ENCODE measurements around the gene SARM1. TPM values are rescaled to one million over a fixed set of nuclear protein-coding genes. Genes with fewer than 3 reads are reported as not detected.

Gene SARM1
- total and polyA plus RNA-seq, 2 of the 8 experiments (the other 6 are each of a cell fraction or from before 2014, with no cell fraction given): 5.8 to 9.2 TPM

DNA sequence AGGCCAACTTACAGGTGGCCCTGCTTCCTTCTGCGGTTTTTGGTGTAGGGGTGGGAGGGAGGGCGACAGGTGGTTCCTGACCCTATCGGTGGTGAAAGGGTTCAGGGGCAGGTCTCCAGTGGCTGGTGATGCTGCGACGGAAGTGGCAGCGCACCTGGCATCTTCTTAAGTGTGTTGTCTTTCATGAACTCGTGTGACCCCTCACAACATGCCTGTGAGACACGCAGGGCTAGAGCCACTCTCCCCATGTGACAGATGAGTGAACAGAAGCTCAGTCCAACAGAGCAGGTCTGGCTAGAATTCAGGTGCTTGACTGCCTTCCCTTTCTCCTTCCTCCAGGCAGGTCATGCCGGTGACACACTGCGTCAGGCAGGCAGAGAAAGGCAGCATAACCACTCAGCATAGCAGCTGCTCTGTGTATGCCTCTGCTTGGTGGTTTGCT is 28.0 kb upstream of the SARM1 start:
- no peak overlapping the region for H3K4ac ChIP-seq (replicated peaks; ENCODE audit: insufficient read length, low read depth, low read length)
- H3K9ac ChIP-seq (replicated peaks in 1 of 4; ENCODE audit: extremely low read depth in 1 of 4, low read depth in 3 of 4, low read length in 3 of 4): no peak overlapping the region
- H2BK5ac ChIP-seq (ENCODE audit: low read depth, low read length): no peak overlapping the region; the same call in 1 of the 2 replicates
- no peaks in the 10 kb centered on the region for H3K9me3 ChIP-seq (ENCODE audit: insufficient read depth in 2 of 2, low read depth in 1 of 2, low read length in 1 of 2)
- CTCF ChIA-PET (ENCODE audit: partially characterized antibody): interaction anchor here (0.7 to 1.0 kb wide), 3 partner anchors 25 to 110 kb away, joined by 3 read pairs; no protein-coding TSS in a partner anchor
- H3K36me3 ChIP-seq (ENCODE audit: control insufficient read depth in 2 of 4, insufficient read depth in 4 of 4, low read length in 3 of 4): peaks cover 13 to 40% (median 31%) of the 10 kb centered on the region in 4 experiments
- H3K23ac ChIP-seq (ENCODE audit: insufficient read length): no peak overlapping the region
- H2BK15ac ChIP-seq (ENCODE audit: low read length): no peak overlapping the region
- H3K4me2 ChIP-seq (ENCODE audit: insufficient read depth in 1 of 2, low read depth in 2 of 2, low read length in 2 of 2): no peak overlapping the region
- H3K4me3 ChIP-seq (ENCODE audit: extremely low read depth in 1 of 4, insufficient read depth in 2 of 4, low read depth in 3 of 4, low read length in 4 of 4): no peak overlapping the region
- H3K23me2 ChIP-seq (ENCODE audit: low read depth, low read length): no peaks in the 10 kb centered on the region
- H4K91ac ChIP-seq (replicated peaks; ENCODE audit: insufficient read length, low read length): no peak overlapping the region
- H3K18ac ChIP-seq (ENCODE audit: extremely low read depth, low read length): no peak overlapping the region
- H4K8ac ChIP-seq (ENCODE audit: extremely low read depth, insufficient read depth, low read length): no peak overlapping the region
- no peak overlapping the region for H4K5ac ChIP-seq (ENCODE audit: insufficient read length, low read depth, low read length)
- POLR2A ChIA-PET (ENCODE audit: partially characterized antibody): interaction anchor here (0.6 to 9.7 kb wide), 6 partner anchors 8 to 128 kb away, joined by 3 to 92 read pairs (median 4); partner anchors contain the start of genes IFT20, POLDIP2 and TNFAIP1
- no peak overlapping the region for H3K56ac ChIP-seq (replicated peaks; ENCODE audit: insufficient read length, low read depth, low read length)
- peaks cover 0 to 4% (median 0%) of the 10 kb centered on the region in 4 experiments; a peak in 3 of 7 replicates for H3K4me1 ChIP-seq (replicated peaks in 1 of 4; ENCODE audit: control insufficient read depth in 3 of 4, insufficient read depth in 4 of 4, low read length in 3 of 4)
- no peak overlapping the region for H3K27ac ChIP-seq (ENCODE audit: low read depth, low read length)
- no peak overlapping the region for H3K14ac ChIP-seq (ENCODE audit: insufficient read length)
- H2BK20ac ChIP-seq (ENCODE audit: low read length): no peak overlapping the region
- H2BK12ac ChIP-seq (ENCODE audit: low read depth, low read length): no peak overlapping the region
- peaks cover 11 to 14% of the 10 kb centered on the region in 2 experiments for H4K20me1 ChIP-seq (replicated peaks in 1 of 2; ENCODE audit: control insufficient read depth in 1 of 2, insufficient read depth in 2 of 2, low read length in 2 of 2)
- H3K79me1 ChIP-seq (ENCODE audit: low read depth, low read length): peaks cover 5% of the 10 kb centered on the region; the same call in 1 of the 2 replicates
- H2BK120ac ChIP-seq (replicated peaks; ENCODE audit: low read depth, low read length): no peak overlapping the region
- DNase-seq (ENCODE audit: low read depth in 1 of 2, low spot score in 2 of 2) (no peak), FAIRE-seq (no peak)
- H2AFZ ChIP-seq (ENCODE audit: low read length): no peak overlapping the region
- 94% methylated on average over 7 of the region's 10 CpGs; no CpG with 5 or more reads in 1 of the 2 experiments for WGBS, 2 experiments (ENCODE audit: extremely low coverage in 1 of 2, insufficient coverage in 1 of 2, insufficient read length in 1 of 2, insufficient replicate concordance in 2 of 2, low coverage in 1 of 2, low lambda C conversion rate in 2 of 2, missing lambda C conversion rate in 1 of 2)
- no peak overlapping the region for H2AK5ac ChIP-seq (ENCODE audit: low read depth, low read length)
- no peaks in the 10 kb centered on the region for H3K27me3 ChIP-seq (replicated peaks in 1 of 4; ENCODE audit: control insufficient read depth in 3 of 4, extremely low read depth in 1 of 4, insufficient read depth in 3 of 4, low read length in 3 of 4)
- no peaks in the 10 kb centered on the region; a peak in 1 of 4 replicates for H3K79me2 ChIP-seq (ENCODE audit: control insufficient read depth in 1 of 2, insufficient read depth in 2 of 2, low read length in 2 of 2)
- TF ChIP-seq FOSL1 (IDR thresholded peaks at IDR 0.05; ENCODE audit: insufficient read depth, low read depth, low read length) (no peak), RXRA (IDR thresholded peaks at IDR 0.05; ENCODE audit: insufficient read depth, low read depth, low read length) (no peak), NRF1 (IDR thresholded peaks at IDR 0.05; ENCODE audit: low read depth, low read length) (no peak), POLR2A (IDR thresholded peaks at IDR 0.05; ENCODE audit: control extremely low read depth in 1 of 2, low read depth in 2 of 2, low read length in 2 of 2) (no peak; a peak in 1 of 3 replicates), SRF (IDR thresholded peaks at IDR 0.05; ENCODE audit: low read depth, low read length) (no peak), CBX8 (IDR thresholded peaks at IDR 0.05; ENCODE audit: borderline replicate concordance, low read depth, low read length) (no peak), BRCA1 (IDR thresholded peaks at IDR 0.05; ENCODE audit: low read depth, low read length) (no peak)
- TF ChIP-seq, protein P1, sequence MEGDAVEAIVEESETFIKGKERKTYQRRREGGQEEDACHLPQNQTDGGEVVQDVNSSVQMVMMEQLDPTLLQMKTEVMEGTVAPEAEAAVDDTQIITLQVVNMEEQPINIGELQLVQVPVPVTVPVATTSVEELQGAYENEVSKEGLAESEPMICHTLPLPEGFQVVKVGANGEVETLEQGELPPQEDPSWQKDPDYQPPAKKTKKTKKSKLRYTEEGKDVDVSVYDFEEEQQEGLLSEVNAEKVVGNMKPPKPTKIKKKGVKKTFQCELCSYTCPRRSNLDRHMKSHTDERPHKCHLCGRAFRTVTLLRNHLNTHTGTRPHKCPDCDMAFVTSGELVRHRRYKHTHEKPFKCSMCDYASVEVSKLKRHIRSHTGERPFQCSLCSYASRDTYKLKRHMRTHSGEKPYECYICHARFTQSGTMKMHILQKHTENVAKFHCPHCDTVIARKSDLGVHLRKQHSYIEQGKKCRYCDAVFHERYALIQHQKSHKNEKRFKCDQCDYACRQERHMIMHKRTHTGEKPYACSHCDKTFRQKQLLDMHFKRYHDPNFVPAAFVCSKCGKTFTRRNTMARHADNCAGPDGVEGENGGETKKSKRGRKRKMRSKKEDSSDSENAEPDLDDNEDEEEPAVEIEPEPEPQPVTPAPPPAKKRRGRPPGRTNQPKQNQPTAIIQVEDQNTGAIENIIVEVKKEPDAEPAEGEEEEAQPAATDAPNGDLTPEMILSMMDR (IDR thresholded peaks at IDR 0.05; ENCODE audit: control extremely low read depth in 1 of 3, insufficient read depth in 1 of 3, low read depth in 1 of 3, low read length in 3 of 3): no peak
- TF ChIP-seq, protein P2, sequence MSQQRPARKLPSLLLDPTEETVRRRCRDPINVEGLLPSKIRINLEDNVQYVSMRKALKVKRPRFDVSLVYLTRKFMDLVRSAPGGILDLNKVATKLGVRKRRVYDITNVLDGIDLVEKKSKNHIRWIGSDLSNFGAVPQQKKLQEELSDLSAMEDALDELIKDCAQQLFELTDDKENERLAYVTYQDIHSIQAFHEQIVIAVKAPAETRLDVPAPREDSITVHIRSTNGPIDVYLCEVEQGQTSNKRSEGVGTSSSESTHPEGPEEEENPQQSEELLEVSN (IDR thresholded peaks at IDR 0.05): no peak
- TF ChIP-seq, protein P3, sequence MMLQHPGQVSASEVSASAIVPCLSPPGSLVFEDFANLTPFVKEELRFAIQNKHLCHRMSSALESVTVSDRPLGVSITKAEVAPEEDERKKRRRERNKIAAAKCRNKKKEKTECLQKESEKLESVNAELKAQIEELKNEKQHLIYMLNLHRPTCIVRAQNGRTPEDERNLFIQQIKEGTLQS (IDR thresholded peaks at IDR 0.05; ENCODE audit: insufficient read depth, low read depth, low read length): no peak

Measured in H1 (cell line).